SK-N-SH treated with all-trans-retinoic acid at 6 μM for 48 hours (cell line): ENCODE data around the gene DDX24.
A peak's percentile ranks its signal among the peaks of the same experiment; 100 is the strongest.

Source experiments
- ATAC-seq: fragments of 200-7000 bp; cut with Tn5 transposase; 3 replicates; pipeline ENCODE4 v1.9.1; 2020; ENCODE audit warnings: mild to moderate bottlenecking, moderate library complexity
- ARNTL ChIP-seq: fragments of 450-650 bp; formaldehyde crosslinking; IDR thresholded peaks from 2 replicates; pipeline ENCODE4 v1.5.0; 2020; ENCODE audit warnings: low read depth, mild to moderate bottlenecking, moderate library complexity, borderline replicate concordance
- BACH2 ChIP-seq: fragments of 250-450 bp; sonication (Bioruptor Pico); IDR thresholded peaks from 2 replicates; pipeline ENCODE4 v1.9.0; 2021; ENCODE audit warnings: mild to moderate bottlenecking, borderline replicate concordance
- CSDC2 ChIP-seq: fragments of 250-450 bp; sonication (Bioruptor Pico); IDR thresholded peaks from 2 replicates; pipeline ENCODE4 v1.5.0; 2020; ENCODE audit warnings: mild to moderate bottlenecking, moderate library complexity
- ESRRG ChIP-seq: fragments of 250-450 bp; sonication (Bioruptor Pico); IDR thresholded peaks from 2 replicates; pipeline ENCODE4 v1.6.1; 2021; ENCODE audit warnings: mild to moderate bottlenecking
- GLIS3 ChIP-seq: fragments of 250-450 bp; sonication (Bioruptor Pico); IDR thresholded peaks from 2 replicates; pipeline ENCODE4 v1.5.0; 2020; ENCODE audit warnings: mild to moderate bottlenecking, moderate library complexity
- OSR1 ChIP-seq: fragments of 250-450 bp; sonication (Bioruptor Pico); IDR thresholded peaks from 2 replicates; pipeline ENCODE4 v1.8.0; 2022; ENCODE audit warnings: moderate library complexity, mild to moderate bottlenecking, inconsistent platforms
- PPARA ChIP-seq: fragments of 250-450 bp; sonication (Bioruptor Pico); IDR thresholded peaks from 2 replicates; pipeline ENCODE4 v1.5.0; 2020; ENCODE audit warnings: mild to moderate bottlenecking, borderline replicate concordance
- SNAI2 ChIP-seq: fragments of 250-450 bp; sonication (Bioruptor Pico); IDR thresholded peaks from 2 replicates; pipeline ENCODE4 v1.5.0; 2020; ENCODE audit warnings: mild to moderate bottlenecking, moderate library complexity
- TOX ChIP-seq: fragments of 250-450 bp; sonication (Bioruptor Pico); IDR thresholded peaks from 2 replicates; pipeline ENCODE4 v1.8.0; 2021; ENCODE audit warnings: mild to moderate bottlenecking, moderate library complexity, borderline replicate concordance
- ZFP3 ChIP-seq: fragments of 250-450 bp; sonication (Bioruptor Pico); IDR thresholded peaks from 2 replicates; pipeline ENCODE4 v1.5.0; 2020; ENCODE audit warnings: mild to moderate bottlenecking, moderate library complexity
- ZFP30 ChIP-seq: fragments of 450-650 bp; formaldehyde crosslinking; IDR thresholded peaks from 2 replicates; pipeline ENCODE4 v1.5.0; 2022; ENCODE audit warnings: mild to moderate bottlenecking, moderate library complexity
- ZNF565 ChIP-seq: fragments of 450-650 bp; formaldehyde crosslinking; conservative IDR thresholded peaks from 2 replicates; pipeline ENCODE4 v1.5.0; 2020; ENCODE audit warnings: low read depth, mild to moderate bottlenecking, moderate library complexity
- TF ChIP-seq, protein P1 (sequence below): fragments of 250-450 bp; sonication (Bioruptor Pico); IDR thresholded peaks from 2 replicates; pipeline ENCODE4 v1.5.1; 2020; ENCODE audit warnings: low read depth, mild to moderate bottlenecking, moderate library complexity
- TF ChIP-seq, protein P2 (sequence below): fragments of 250-450 bp; sonication (Bioruptor Pico); IDR thresholded peaks from 2 replicates; pipeline ENCODE4 v1.8.0; 2020; ENCODE audit warnings: mild to moderate bottlenecking, moderate library complexity, borderline replicate concordance
- TF ChIP-seq, protein P3 (sequence below): fragments of 250-450 bp; sonication (Bioruptor Pico); IDR thresholded peaks from 2 replicates; pipeline ENCODE4 v1.8.0; 2021; ENCODE audit warnings: low read depth, mild to moderate bottlenecking, moderate library complexity, borderline replicate concordance

Gene DDX24, protein sequence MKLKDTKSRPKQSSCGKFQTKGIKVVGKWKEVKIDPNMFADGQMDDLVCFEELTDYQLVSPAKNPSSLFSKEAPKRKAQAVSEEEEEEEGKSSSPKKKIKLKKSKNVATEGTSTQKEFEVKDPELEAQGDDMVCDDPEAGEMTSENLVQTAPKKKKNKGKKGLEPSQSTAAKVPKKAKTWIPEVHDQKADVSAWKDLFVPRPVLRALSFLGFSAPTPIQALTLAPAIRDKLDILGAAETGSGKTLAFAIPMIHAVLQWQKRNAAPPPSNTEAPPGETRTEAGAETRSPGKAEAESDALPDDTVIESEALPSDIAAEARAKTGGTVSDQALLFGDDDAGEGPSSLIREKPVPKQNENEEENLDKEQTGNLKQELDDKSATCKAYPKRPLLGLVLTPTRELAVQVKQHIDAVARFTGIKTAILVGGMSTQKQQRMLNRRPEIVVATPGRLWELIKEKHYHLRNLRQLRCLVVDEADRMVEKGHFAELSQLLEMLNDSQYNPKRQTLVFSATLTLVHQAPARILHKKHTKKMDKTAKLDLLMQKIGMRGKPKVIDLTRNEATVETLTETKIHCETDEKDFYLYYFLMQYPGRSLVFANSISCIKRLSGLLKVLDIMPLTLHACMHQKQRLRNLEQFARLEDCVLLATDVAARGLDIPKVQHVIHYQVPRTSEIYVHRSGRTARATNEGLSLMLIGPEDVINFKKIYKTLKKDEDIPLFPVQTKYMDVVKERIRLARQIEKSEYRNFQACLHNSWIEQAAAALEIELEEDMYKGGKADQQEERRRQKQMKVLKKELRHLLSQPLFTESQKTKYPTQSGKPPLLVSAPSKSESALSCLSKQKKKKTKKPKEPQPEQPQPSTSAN

DNA sequence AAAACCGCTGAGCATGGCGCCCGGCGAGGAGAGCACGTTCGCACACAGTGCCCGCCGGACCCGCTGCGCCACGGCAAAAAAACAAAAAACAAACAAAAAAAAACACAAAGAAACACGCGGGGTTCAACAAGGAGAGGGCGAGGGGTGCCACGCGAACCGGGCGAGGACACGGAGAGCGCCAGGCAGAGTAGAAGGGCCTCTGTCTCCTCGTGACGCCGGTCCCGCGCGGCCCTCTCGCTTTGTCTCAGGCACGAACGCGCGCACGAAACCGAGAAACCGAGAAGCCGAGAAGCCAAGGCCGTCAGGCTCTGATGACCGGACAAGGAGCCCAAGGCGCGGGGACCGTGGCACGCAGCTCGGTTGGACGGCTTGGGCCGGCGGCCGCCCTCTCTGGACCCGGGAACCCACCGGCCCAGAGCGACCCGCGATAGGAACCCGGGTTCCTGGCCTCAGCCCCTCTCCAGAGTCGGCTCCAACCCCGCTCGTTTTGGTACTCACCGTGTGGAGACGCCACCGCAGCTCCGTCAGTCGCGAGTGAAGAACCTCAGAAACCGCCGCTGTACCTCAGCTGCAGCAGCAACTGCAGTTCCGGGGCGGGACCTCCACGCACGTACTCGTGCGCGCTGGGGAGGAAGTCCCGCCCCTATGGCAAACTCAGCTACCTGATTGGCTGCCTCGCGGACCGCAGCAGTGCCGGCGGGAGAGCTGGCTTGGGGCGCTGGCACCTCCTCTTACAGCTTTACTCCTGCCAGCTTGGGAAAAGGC lies at the start of gene DDX24, which contains the start of gene IFI27L1:
DDX24 (minus strand) TSS at position 582 of the 765 bp plus-strand sequence. CDS start 1,460 bp downstream, outside the sequence.
IFI27L1 (plus strand) TSS at position 690 of the 765 bp plus-strand sequence. CDS start 15,628 bp downstream, outside the sequence.
- TF ChIP-seq ZFP3 (CRISPR knock-in tag) (no peak), TOX (CRISPR knock-in tag) (no peak)
- TF ChIP-seq, protein P1, sequence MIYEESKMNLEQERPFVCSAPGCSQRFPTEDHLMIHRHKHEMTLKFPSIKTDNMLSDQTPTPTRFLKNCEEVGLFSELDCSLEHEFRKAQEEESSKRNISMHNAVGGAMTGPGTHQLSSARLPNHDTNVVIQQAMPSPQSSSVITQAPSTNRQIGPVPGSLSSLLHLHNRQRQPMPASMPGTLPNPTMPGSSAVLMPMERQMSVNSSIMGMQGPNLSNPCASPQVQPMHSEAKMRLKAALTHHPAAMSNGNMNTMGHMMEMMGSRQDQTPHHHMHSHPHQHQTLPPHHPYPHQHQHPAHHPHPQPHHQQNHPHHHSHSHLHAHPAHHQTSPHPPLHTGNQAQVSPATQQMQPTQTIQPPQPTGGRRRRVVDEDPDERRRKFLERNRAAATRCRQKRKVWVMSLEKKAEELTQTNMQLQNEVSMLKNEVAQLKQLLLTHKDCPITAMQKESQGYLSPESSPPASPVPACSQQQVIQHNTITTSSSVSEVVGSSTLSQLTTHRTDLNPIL (CRISPR knock-in tag) = no peak
- peak; percentile 99 for ATAC-seq

DNA sequence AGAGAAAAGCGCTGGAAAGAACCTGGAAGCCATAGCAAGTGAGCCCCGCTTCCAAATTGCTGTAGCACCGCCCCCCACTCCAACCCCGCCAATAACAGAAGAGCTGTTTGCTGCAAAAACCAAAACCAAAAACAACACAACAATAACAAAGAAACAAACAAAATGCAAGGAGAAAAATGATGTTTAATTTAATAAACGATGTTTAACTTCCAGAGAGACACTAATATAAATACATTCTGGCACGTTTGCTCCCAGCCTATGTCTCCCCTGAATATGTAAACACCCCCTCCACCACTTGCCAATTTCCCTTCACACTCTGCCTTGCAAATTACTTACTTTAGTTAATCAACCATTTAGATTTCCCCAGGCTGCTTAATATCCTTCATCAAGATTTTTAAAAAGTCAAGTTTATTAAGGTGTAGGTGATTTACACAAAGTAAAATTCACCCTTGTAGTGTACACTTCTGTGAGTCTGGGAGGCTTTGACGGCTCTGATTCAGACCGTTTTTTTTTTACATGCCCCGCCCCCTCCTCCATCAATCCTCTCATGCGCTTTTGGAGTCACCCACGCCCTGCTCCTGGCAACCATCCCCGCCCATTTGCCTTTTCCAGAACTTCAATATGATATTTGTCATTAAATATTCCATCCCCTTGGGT lies 48.9 kb upstream of the DDX24 start:
- TF ChIP-seq, protein P2, sequence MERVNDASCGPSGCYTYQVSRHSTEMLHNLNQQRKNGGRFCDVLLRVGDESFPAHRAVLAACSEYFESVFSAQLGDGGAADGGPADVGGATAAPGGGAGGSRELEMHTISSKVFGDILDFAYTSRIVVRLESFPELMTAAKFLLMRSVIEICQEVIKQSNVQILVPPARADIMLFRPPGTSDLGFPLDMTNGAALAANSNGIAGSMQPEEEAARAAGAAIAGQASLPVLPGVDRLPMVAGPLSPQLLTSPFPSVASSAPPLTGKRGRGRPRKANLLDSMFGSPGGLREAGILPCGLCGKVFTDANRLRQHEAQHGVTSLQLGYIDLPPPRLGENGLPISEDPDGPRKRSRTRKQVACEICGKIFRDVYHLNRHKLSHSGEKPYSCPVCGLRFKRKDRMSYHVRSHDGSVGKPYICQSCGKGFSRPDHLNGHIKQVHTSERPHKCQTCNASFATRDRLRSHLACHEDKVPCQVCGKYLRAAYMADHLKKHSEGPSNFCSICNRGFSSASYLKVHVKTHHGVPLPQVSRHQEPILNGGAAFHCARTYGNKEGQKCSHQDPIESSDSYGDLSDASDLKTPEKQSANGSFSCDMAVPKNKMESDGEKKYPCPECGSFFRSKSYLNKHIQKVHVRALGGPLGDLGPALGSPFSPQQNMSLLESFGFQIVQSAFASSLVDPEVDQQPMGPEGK = no peak
- TF ChIP-seq, all 23 proteins: peak for 0
- peak; percentile 71 for ATAC-seq

- peak; percentile 93 for ATAC-seq
- TF ChIP-seq OSR1 (CRISPR knock-in tag) (no peak), SNAI2 (CRISPR knock-in tag) (no peak), PPARA (no peak)
Measured at GRCh38 chr14:94129111-94129757, 48.2 kb upstream of the DDX24 start, which contains the start of gene IFI27L2. TSS of gene IFI27L2 (minus strand) at chr14:94129604. CDS start at chr14:94129564, 40 bp downstream.

DNA sequence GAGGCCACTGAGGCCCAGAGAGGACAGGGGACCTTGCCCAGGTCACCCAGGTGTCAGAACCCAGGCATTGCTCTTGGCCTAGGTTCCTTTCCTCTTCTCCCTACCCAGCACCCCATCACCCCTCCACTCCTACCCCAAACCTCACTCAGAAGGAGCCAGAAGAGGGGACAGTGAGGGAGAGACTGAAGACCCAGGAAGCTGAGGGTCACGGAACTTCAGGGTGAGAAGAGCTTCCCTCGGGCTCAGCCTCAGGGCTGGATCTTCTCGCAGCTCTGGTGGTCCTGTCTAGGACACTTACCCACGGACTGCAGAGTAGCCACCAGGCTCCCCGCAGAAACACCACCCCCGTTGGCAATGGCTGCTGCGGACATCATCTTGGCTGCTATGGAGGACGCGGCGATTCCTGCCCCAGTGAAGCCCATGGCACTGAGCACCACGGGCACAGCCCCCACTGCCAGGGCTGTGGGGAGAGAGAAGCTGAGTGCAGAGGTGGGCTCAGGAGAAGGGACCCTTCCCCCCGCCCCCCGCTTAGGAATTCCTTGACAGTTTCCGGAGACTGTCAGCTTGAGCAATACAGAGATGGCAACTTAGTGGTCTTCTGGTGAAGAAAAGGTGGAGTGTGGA lies 47.3 kb upstream of the DDX24 start:
- TF ChIP-seq, protein P2 = no peak
- TF ChIP-seq, protein P3, sequence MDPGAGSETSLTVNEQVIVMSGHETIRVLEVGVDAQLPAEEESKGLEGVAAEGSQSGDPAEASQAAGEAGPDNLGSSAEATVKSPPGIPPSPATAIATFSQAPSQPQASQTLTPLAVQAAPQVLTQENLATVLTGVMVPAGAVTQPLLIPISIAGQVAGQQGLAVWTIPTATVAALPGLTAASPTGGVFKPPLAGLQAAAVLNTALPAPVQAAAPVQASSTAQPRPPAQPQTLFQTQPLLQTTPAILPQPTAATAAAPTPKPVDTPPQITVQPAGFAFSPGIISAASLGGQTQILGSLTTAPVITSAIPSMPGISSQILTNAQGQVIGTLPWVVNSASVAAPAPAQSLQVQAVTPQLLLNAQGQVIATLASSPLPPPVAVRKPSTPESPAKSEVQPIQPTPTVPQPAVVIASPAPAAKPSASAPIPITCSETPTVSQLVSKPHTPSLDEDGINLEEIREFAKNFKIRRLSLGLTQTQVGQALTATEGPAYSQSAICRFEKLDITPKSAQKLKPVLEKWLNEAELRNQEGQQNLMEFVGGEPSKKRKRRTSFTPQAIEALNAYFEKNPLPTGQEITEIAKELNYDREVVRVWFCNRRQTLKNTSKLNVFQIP (CRISPR knock-in tag) = no peak
- TF ChIP-seq ARNTL (CRISPR knock-in tag) (no peak), CSDC2 (CRISPR knock-in tag) (no peak), BACH2 (CRISPR knock-in tag) (no peak), TOX (CRISPR knock-in tag) (no peak), ZFP3 (CRISPR knock-in tag) (no peak)
- ATAC-seq = no peak

- TF ChIP-seq SNAI2 (CRISPR knock-in tag) (no peak), ZFP30 (no peak), ZNF565 (CRISPR knock-in tag) (no peak), ESRRG (CRISPR knock-in tag) (no peak), GLIS3 (CRISPR knock-in tag) (no peak)
- TF ChIP-seq, all 23 proteins: peak for 0
- ATAC-seq = no peak
Measured at GRCh38 chr14:94127330-94127729, 46.3 kb upstream of the DDX24 start.
